ENCODE data around the gene E2F7. TPM values are rescaled to one million over a fixed set of nuclear protein-coding genes. Genes with fewer than 3 reads are reported as not detected.

E2F7 gene
- total and polyA plus RNA-seq, 2 donors (not counting 3 experiments of a cell fraction or from before 2014, with no cell fraction given), result 4.7 to 19.8 TPM

DNA sequence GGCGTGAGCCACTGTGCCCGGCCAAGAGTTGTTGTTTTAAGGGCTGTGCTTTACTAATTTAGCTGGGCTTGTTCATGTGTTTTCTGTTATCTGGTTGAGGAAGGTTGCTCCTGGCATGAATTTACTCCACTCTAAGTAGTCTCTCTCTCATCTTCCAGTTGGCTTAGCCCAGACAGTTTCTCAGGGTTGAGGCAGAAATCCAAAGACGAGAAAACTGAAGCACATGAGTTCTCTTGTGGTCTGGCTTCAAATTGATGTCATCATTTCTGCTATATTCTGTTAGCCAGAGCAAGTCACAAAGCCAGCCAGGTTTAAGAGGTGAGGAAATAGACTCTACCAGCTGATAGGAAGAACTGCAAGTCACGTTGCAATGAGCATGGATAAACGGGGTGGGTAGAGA is 57.9 kb downstream of the E2F7 start:
- ChIA-PET CTCF (interaction anchor here (4.6 kb wide), 1 partner anchor 385 kb away, joined by 121 read pairs; no protein-coding TSS in a partner anchor), POLR2A (no interaction called here)
- DNase-seq (ENCODE audit: low read depth, low spot score) (no peak), FAIRE-seq (no peak)
- TF ChIP-seq FOS (IDR thresholded peaks at IDR 0.05; ENCODE audit: borderline replicate concordance, insufficient read depth, low read length), result no peak
- no peak overlapping the region for H3K4me3 ChIP-seq (replicated peaks in 1 of 3; ENCODE audit: insufficient read depth in 1 of 3, low read depth in 1 of 3, low read length in 3 of 3)
- no peaks in the 10 kb centered on the region for H3K4me1 ChIP-seq (ENCODE audit: control insufficient read depth, extremely low read depth, insufficient read depth, low read length)
- no peak overlapping the region for H3K4me2 ChIP-seq (ENCODE audit: insufficient read depth, low read length)
- no peak overlapping the region for H3K27ac ChIP-seq (ENCODE audit: insufficient read depth, low read depth, low read length)
- intact Hi-C loops (cut with micrococcal nuclease), result no loop called here
- H3K79me2 ChIP-seq (ENCODE audit: control insufficient read depth, insufficient read depth, low read length), result no peaks in the 10 kb centered on the region
- peaks cover 0 to 30% of the 10 kb centered on the region in 2 experiments for H3K27me3 ChIP-seq (ENCODE audit: control insufficient read depth in 2 of 2, insufficient read depth in 2 of 2, low read length in 2 of 2)
- H2AFZ ChIP-seq (ENCODE audit: low read depth, low read length), result no peak overlapping the region
- dilution Hi-C loops (cut with MboI; ENCODE audit: extremely low pct_ligation_motif_present, low sequenced_read_pairs), result no loop called here
- no peak overlapping the region for H3K9ac ChIP-seq (replicated peaks; ENCODE audit: extremely low read depth, insufficient read depth, low read length)
- no peaks in the 10 kb centered on the region for H3K9me1 ChIP-seq (replicated peaks; ENCODE audit: control insufficient read depth, extremely low read depth, insufficient read depth, low read length)
- BruUV-seq (replicated peaks), result no TSS peak
- no peaks in the 10 kb centered on the region for H4K20me1 ChIP-seq (replicated peaks; ENCODE audit: control insufficient read depth, extremely low read depth, insufficient read depth, low read length)
- H3K36me3 ChIP-seq (ENCODE audit: control insufficient read depth in 2 of 2, extremely low read depth in 1 of 2, insufficient read depth in 2 of 2, low read length in 2 of 2), result no peaks in the 10 kb centered on the region
- H3K9me3 ChIP-seq (replicated peaks; ENCODE audit: control insufficient read depth, insufficient read depth, low read length), result no peaks in the 10 kb centered on the region

DNA sequence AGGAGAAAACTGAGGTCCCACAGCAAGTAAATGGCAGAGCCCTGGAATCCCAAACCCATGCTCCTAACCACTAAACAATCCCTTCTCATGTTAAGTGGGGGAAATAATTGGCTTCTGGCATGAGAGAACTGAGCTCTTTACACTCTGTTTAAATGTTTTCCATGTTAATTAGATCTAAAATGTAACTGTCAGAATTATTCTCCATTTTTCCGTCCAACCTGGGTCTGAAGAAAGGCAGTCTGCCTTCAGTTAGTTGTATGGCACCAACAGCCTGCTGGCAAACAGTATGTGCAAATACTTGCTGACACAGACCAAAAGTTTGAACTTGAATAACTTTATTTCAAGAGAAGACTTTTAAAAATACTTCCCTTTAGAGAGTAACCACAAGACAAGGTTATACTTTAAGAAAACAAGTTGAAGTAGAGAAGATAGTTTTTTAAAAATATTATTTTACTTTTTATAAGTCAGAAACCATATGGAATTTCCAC is 59.7 kb downstream of the E2F7 start:
- ChIA-PET POLR2A (no interaction called here), CTCF (interaction anchor here (0.9 to 1.5 kb wide), 3 partner anchors 9 to 21 kb away, joined by 3 to 5 read pairs (median 3); no protein-coding TSS in a partner anchor)
- FAIRE-seq, result no peak

More for the DNA sequence above, 59.7 kb downstream of the E2F7 start:
- Histone ChIP-seq H3K9me3 (replicated peaks; ENCODE audit: control insufficient read depth, insufficient read depth, low read length) (no peaks in the 10 kb centered on the region), H3K4me1 (ENCODE audit: control insufficient read depth, extremely low read depth, insufficient read depth, low read length) (no peaks in the 10 kb centered on the region), H3K4me3 (replicated peaks in 1 of 3; ENCODE audit: insufficient read depth in 1 of 3, low read depth in 1 of 3, low read length in 3 of 3) (no peak overlapping the region), H3K36me3 (ENCODE audit: control insufficient read depth in 2 of 2, extremely low read depth in 1 of 2, insufficient read depth in 2 of 2, low read length in 2 of 2) (no peaks in the 10 kb centered on the region), H4K20me1 (replicated peaks; ENCODE audit: control insufficient read depth, extremely low read depth, insufficient read depth, low read length) (no peaks in the 10 kb centered on the region), H2AFZ (ENCODE audit: low read depth, low read length) (no peak overlapping the region), H3K27me3 (ENCODE audit: control insufficient read depth in 2 of 2, insufficient read depth in 2 of 2, low read length in 2 of 2) (peaks cover 0 to 32% of the 10 kb centered on the region in 2 experiments), H3K79me2 (ENCODE audit: control insufficient read depth, insufficient read depth, low read length) (no peaks in the 10 kb centered on the region), H3K9ac (replicated peaks; ENCODE audit: extremely low read depth, insufficient read depth, low read length) (no peak overlapping the region), H3K4me2 (ENCODE audit: insufficient read depth, low read length) (no peak overlapping the region), H3K9me1 (replicated peaks; ENCODE audit: control insufficient read depth, extremely low read depth, insufficient read depth, low read length) (no peaks in the 10 kb centered on the region), H3K27ac (ENCODE audit: insufficient read depth, low read depth, low read length) (no peak overlapping the region)
- DNase-seq (ENCODE audit: low read depth, low spot score), result no peak
- TF ChIP-seq GATA2 (IDR thresholded peaks at IDR 0.05; ENCODE audit: insufficient read depth, insufficient read length, low read depth, low read length), result no peak
- no peak for TF ChIP-seq JUN (IDR thresholded peaks at IDR 0.05; ENCODE audit: borderline replicate concordance, insufficient read depth, insufficient read length, low read depth)
- TF ChIP-seq, protein P1, sequence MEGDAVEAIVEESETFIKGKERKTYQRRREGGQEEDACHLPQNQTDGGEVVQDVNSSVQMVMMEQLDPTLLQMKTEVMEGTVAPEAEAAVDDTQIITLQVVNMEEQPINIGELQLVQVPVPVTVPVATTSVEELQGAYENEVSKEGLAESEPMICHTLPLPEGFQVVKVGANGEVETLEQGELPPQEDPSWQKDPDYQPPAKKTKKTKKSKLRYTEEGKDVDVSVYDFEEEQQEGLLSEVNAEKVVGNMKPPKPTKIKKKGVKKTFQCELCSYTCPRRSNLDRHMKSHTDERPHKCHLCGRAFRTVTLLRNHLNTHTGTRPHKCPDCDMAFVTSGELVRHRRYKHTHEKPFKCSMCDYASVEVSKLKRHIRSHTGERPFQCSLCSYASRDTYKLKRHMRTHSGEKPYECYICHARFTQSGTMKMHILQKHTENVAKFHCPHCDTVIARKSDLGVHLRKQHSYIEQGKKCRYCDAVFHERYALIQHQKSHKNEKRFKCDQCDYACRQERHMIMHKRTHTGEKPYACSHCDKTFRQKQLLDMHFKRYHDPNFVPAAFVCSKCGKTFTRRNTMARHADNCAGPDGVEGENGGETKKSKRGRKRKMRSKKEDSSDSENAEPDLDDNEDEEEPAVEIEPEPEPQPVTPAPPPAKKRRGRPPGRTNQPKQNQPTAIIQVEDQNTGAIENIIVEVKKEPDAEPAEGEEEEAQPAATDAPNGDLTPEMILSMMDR (IDR thresholded peaks at IDR 0.05; ENCODE audit: extremely low read depth in 1 of 2, insufficient read depth in 1 of 2, low read depth in 1 of 2, low read length in 2 of 2), result no peak
- no peak for TF ChIP-seq MYC (IDR thresholded peaks at IDR 0.05; ENCODE audit: low read depth, low read length)
- TF ChIP-seq, protein P2, sequence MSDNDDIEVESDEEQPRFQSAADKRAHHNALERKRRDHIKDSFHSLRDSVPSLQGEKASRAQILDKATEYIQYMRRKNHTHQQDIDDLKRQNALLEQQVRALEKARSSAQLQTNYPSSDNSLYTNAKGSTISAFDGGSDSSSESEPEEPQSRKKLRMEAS (IDR thresholded peaks at IDR 0.05; ENCODE audit: insufficient read depth, insufficient read length), result no peak
- no peak for TF ChIP-seq FOS (IDR thresholded peaks at IDR 0.05; ENCODE audit: borderline replicate concordance, insufficient read depth, low read length)
- TF ChIP-seq POLR2AphosphoS5 (IDR thresholded peaks at IDR 0.05; ENCODE audit: insufficient read depth, low read depth, low read length), result no peak
- TF ChIP-seq EZH2 (IDR thresholded peaks at IDR 0.05; ENCODE audit: borderline replicate concordance, low read depth, low read length, severe bottlenecking), result no peak
- TF ChIP-seq POLR2A (IDR thresholded peaks at IDR 0.05; ENCODE audit: low read depth, low read length), result no peak
- BruUV-seq (replicated peaks), result no TSS peak
- dilution Hi-C loops (cut with MboI; ENCODE audit: extremely low pct_ligation_motif_present, low sequenced_read_pairs), result no loop called here
- intact Hi-C loops (cut with micrococcal nuclease), result no loop called here
